ENCODE results near the gene MDM2.

The MDM2 gene

DNA sequence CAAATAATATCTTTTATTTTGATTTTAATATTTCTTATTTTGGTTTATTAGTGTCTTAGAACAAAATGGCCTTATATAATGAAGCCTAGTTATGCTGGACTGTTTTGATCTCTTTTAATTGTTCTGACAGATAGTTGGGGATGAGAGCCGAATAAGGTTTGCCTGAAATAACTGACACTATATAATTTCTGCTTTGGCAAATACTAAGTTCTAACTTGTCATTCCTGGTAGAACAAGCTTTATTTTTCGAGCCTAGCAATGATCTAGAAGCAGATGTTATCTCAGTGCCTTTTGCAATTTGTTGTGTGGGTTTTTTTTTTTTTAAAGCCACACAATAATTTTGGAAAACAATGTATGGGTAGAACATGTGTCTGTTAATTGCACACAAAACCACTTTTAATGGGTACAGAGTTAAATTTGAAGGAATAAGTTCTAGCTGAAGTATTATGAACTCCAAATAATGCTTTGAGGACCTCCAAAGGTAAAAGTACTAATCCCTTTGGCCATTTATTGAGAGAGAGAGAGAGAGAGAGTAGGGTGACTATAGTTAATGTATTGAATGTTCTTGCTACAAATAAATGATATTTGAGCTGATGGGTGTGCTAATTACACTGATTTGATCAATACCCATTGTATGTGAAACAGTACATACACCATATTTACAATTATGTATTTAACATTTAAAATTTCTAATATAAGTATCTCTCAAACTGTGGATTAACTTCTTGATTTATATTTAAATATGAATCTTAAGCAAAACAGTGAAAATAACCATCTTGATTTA, 35.0 kb downstream of the MDM2 start:
- no peaks in the 10 kb centered on the region for H3K4me1 ChIP-seq (ENCODE audit: insufficient read depth, low read length)
- H3K36me3 ChIP-seq (ENCODE audit: insufficient read depth, low read length), result peaks cover 65% of the 10 kb centered on the region
- WGBS, result 90% methylated on average over 2 of the region's 2 CpGs
- no peaks in the 10 kb centered on the region for H3K27me3 ChIP-seq (ENCODE audit: insufficient read depth, low read length)
- no peaks in the 10 kb centered on the region for H3K9me3 ChIP-seq (ENCODE audit: insufficient read depth, low read depth, low read length)
- no peak overlapping the region for H3K27ac ChIP-seq (ENCODE audit: low read depth, low read length)
- H3K4me3 ChIP-seq (ENCODE audit: low read length), result no peak overlapping the region
- no peak overlapping the region for H3K9ac ChIP-seq (ENCODE audit: low read depth, low read length)

- Histone ChIP-seq H3K27me3 (ENCODE audit: insufficient read depth, low read length) (no peaks in the 10 kb centered on the region), H3K36me3 (ENCODE audit: insufficient read depth, low read length) (peaks cover 52% of the 10 kb centered on the region), H3K4me3 (ENCODE audit: low read length) (no peak overlapping the region), H3K4me1 (ENCODE audit: insufficient read depth, low read length) (no peaks in the 10 kb centered on the region), H3K9ac (ENCODE audit: low read depth, low read length) (no peak overlapping the region), H3K27ac (ENCODE audit: low read depth, low read length) (no peak overlapping the region), H3K9me3 (ENCODE audit: insufficient read depth, low read depth, low read length) (no peaks in the 10 kb centered on the region)
- 95% methylated on average over 3 of the region's 4 CpGs for WGBS
These were observed 36.4 kb downstream of the MDM2 start for GRCh38 chr12:68844318-68844745.

GRCh38 chr12:68844788-68845695, 37.1 kb downstream of the MDM2 start:
- no peaks in the 10 kb centered on the region for H3K27me3 ChIP-seq (ENCODE audit: insufficient read depth, low read length)
- H3K4me1 ChIP-seq (ENCODE audit: insufficient read depth, low read length), result no peaks in the 10 kb centered on the region
- H3K4me3 ChIP-seq (ENCODE audit: low read length), result no peak overlapping the region
- WGBS, result 94% methylated on average over 14 of the region's 14 CpGs
- no peak overlapping the region for H3K9ac ChIP-seq (ENCODE audit: low read depth, low read length)
- H3K27ac ChIP-seq (ENCODE audit: low read depth, low read length), result no peak overlapping the region
- H3K9me3 ChIP-seq (ENCODE audit: insufficient read depth, low read depth, low read length), result no peaks in the 10 kb centered on the region
- H3K36me3 ChIP-seq (ENCODE audit: insufficient read depth, low read length), result peaks cover 45% of the 10 kb centered on the region

- H3K27me3 ChIP-seq (ENCODE audit: insufficient read depth, low read length), result no peaks in the 10 kb centered on the region
- no peaks in the 10 kb centered on the region for H3K4me1 ChIP-seq (ENCODE audit: insufficient read depth, low read length)
- H3K9ac ChIP-seq (ENCODE audit: low read depth, low read length), result no peak overlapping the region
- no peak overlapping the region for H3K4me3 ChIP-seq (ENCODE audit: low read length)
- WGBS, result 96% methylated on average over 2 of the region's 3 CpGs
- no peak overlapping the region for H3K27ac ChIP-seq (ENCODE audit: low read depth, low read length)
- peaks cover 27% of the 10 kb centered on the region for H3K36me3 ChIP-seq (ENCODE audit: insufficient read depth, low read length)
- H3K9me3 ChIP-seq (ENCODE audit: insufficient read depth, low read depth, low read length), result no peaks in the 10 kb centered on the region
These were observed 38.8 kb downstream of the MDM2 start for GRCh38 chr12:68846811-68847210.

- Histone ChIP-seq H3K9ac (ENCODE audit: low read depth, low read length) (no peak overlapping the region), H3K9me3 (ENCODE audit: insufficient read depth, low read depth, low read length) (no peaks in the 10 kb centered on the region), H3K4me1 (ENCODE audit: insufficient read depth, low read length) (no peaks in the 10 kb centered on the region), H3K4me3 (ENCODE audit: low read length) (no peak overlapping the region), H3K27ac (ENCODE audit: low read depth, low read length) (no peak overlapping the region), H3K36me3 (ENCODE audit: insufficient read depth, low read length) (no peaks in the 10 kb centered on the region), H3K27me3 (ENCODE audit: insufficient read depth, low read length) (no peaks in the 10 kb centered on the region)
- WGBS, result 92% methylated on average over 3 of the region's 4 CpGs
These were observed 42.4 kb downstream of the MDM2 start for GRCh38 chr12:68850390-68850789.

GRCh38 chr12:68851592-68852306, 43.8 kb downstream of the MDM2 start:
- H3K4me1 ChIP-seq (ENCODE audit: insufficient read depth, low read length), result no peaks in the 10 kb centered on the region
- H3K9ac ChIP-seq (ENCODE audit: low read depth, low read length), result no peak overlapping the region
- H3K36me3 ChIP-seq (ENCODE audit: insufficient read depth, low read length), result no peaks in the 10 kb centered on the region
- H3K27me3 ChIP-seq (ENCODE audit: insufficient read depth, low read length), result no peaks in the 10 kb centered on the region
- WGBS, result 100% methylated on average over 2 of the region's 2 CpGs
- H3K9me3 ChIP-seq (ENCODE audit: insufficient read depth, low read depth, low read length), result no peaks in the 10 kb centered on the region
- H3K4me3 ChIP-seq (ENCODE audit: low read length), result no peak overlapping the region
- no peak overlapping the region for H3K27ac ChIP-seq (ENCODE audit: low read depth, low read length)

- Histone ChIP-seq H3K4me1 (ENCODE audit: insufficient read depth, low read length) (no peaks in the 10 kb centered on the region), H3K27ac (ENCODE audit: low read depth, low read length) (no peak overlapping the region), H3K9me3 (ENCODE audit: insufficient read depth, low read depth, low read length) (no peaks in the 10 kb centered on the region), H3K9ac (ENCODE audit: low read depth, low read length) (no peak overlapping the region), H3K4me3 (ENCODE audit: low read length) (no peak overlapping the region), H3K27me3 (ENCODE audit: insufficient read depth, low read length) (no peaks in the 10 kb centered on the region), H3K36me3 (ENCODE audit: insufficient read depth, low read length) (no peaks in the 10 kb centered on the region)
- 88% methylated on average over 2 of the region's 3 CpGs for WGBS
These were observed 45.6 kb downstream of the MDM2 start for GRCh38 chr12:68853396-68854077.

DNA sequence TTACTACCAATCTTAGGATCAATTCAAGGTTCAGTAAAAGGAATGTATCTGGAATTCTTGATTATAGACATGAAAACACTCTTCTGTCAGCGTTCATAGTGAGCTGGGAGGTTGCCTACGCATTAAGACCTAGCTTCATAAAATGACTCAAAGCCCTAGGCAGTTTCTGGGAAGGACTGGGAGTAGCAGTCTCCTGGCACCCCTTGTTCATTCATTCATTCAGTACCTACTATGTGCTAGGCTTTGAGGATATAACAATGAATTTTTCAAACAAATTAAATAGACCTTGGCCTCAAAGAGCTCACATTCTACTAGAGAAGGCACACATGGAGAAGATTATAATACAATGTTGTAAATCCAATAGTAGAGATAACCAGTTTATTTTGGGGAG, 46.1 kb downstream of the MDM2 start:
- no peaks in the 10 kb centered on the region for H3K27me3 ChIP-seq (ENCODE audit: insufficient read depth, low read length)
- no peak overlapping the region for H3K27ac ChIP-seq (ENCODE audit: low read depth, low read length)
- WGBS, result 91% methylated on average over 2 of the region's 2 CpGs
- no peaks in the 10 kb centered on the region for H3K9me3 ChIP-seq (ENCODE audit: insufficient read depth, low read depth, low read length)
- H3K9ac ChIP-seq (ENCODE audit: low read depth, low read length), result no peak overlapping the region
- no peaks in the 10 kb centered on the region for H3K4me1 ChIP-seq (ENCODE audit: insufficient read depth, low read length)
- no peak overlapping the region for H3K4me3 ChIP-seq (ENCODE audit: low read length)
- no peaks in the 10 kb centered on the region for H3K36me3 ChIP-seq (ENCODE audit: insufficient read depth, low read length)

- no peak overlapping the region for H3K27ac ChIP-seq (ENCODE audit: low read depth, low read length)
- H3K9ac ChIP-seq (ENCODE audit: low read depth, low read length), result no peak overlapping the region
- 95% methylated on average over 3 of the region's 3 CpGs for WGBS
- no peaks in the 10 kb centered on the region for H3K36me3 ChIP-seq (ENCODE audit: insufficient read depth, low read length)
- H3K4me3 ChIP-seq (ENCODE audit: low read length), result no peak overlapping the region
- no peaks in the 10 kb centered on the region for H3K4me1 ChIP-seq (ENCODE audit: insufficient read depth, low read length)
- H3K9me3 ChIP-seq (ENCODE audit: insufficient read depth, low read depth, low read length), result no peaks in the 10 kb centered on the region
- no peaks in the 10 kb centered on the region for H3K27me3 ChIP-seq (ENCODE audit: insufficient read depth, low read length)
These were observed 46.6 kb downstream of the MDM2 start for GRCh38 chr12:68854554-68854953.

DNA sequence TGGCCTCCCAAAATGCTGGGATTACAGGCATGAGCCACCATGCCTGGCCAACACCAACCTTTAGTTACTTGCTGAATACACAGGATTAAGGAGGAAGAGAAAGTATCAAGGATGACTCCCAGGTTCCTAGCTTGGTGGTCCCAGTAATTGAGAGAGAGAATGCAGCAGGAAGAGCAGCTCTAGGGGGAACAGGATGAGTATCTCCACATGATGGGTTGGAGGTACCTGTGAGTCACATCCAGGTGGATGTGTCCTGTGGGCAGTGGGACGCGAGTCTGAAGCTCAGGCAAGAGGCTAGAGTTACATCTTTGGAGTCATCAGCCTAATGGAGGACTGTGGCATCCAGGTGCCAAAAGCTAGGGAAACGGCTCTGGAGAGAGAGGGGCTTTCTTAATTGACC, 47.1 kb downstream of the MDM2 start:
- Histone ChIP-seq H3K9ac (ENCODE audit: low read depth, low read length) (no peak overlapping the region), H3K36me3 (ENCODE audit: insufficient read depth, low read length) (no peaks in the 10 kb centered on the region), H3K9me3 (ENCODE audit: insufficient read depth, low read depth, low read length) (no peaks in the 10 kb centered on the region), H3K27ac (ENCODE audit: low read depth, low read length) (no peak overlapping the region), H3K4me1 (ENCODE audit: insufficient read depth, low read length) (no peaks in the 10 kb centered on the region), H3K4me3 (ENCODE audit: low read length) (no peak overlapping the region), H3K27me3 (ENCODE audit: insufficient read depth, low read length) (no peaks in the 10 kb centered on the region)
- WGBS, result 94% methylated on average over 3 of the region's 3 CpGs
